Measurements from ENCODE around the gene SLN. TPM values are rescaled to one million over a fixed set of nuclear protein-coding genes. Genes with fewer than 3 reads are reported as not detected.

SLN gene
- total RNA-seq, 1 donor from 2014 or later: not detected

GRCh38 chr11:107683807-107684206 lies 28.0 kb downstream of the SLN start:
- no peak for DNase-seq (ENCODE audit: low spot score)

- no peak for DNase-seq (ENCODE audit: low spot score)
Observed at GRCh38 chr11:107683061-107683460, 28.8 kb downstream of the SLN start.

GRCh38 chr11:107682572-107682971 lies 29.3 kb downstream of the SLN start:
- DNase-seq (ENCODE audit: low spot score): no peak

- DNase-seq (ENCODE audit: low spot score): no peak
Observed at GRCh38 chr11:107682171-107682570, 29.7 kb downstream of the SLN start.

- DNase-seq (ENCODE audit: low spot score): no peak
Observed at GRCh38 chr11:107679255-107680024, 32.4 kb downstream of the SLN start.

DNA sequence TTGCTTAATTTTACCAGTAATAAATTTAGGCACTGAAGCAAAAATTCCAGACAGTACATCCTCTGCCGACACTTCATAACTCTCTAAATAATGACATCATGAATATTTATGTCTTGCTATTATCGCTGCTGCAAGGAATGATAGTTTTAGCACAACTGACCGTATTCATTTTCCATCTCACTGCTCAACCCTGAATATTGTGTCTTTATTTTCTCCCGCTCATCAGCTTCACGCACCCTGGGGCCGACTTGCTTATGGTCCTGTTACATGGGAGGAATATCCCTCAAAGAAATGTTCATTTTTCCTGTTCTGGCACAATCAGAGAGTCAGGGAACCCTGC lies 33.3 kb downstream of the SLN start:
- no peak for DNase-seq (ENCODE audit: low spot score)

- no peak for DNase-seq (ENCODE audit: low spot score)
Observed at GRCh38 chr11:107677924-107678631, 33.8 kb downstream of the SLN start.

GRCh38 chr11:107676336-107677057 lies 35.4 kb downstream of the SLN start:
- DNase-seq (ENCODE audit: low spot score): no peak

DNA sequence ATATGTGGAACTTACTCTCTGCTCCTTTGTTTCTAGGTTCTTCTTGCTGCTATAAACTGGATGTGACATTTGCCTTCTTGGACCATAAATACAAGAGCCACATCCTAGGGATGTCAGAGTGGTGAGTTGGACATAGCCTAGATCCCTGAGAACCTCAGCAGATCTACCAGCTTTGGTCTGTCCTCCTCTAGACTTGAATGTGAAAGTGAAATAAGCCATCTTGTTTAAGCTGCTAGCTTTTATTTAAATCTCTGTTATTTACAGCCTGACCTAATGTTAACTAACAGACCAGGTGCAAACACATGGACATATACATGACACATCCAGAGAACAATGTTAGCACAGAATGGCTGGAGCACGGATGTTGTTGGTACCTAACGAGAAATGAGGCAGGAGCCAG lies 36.0 kb downstream of the SLN start:
- no peak for DNase-seq (ENCODE audit: low spot score)

DNA sequence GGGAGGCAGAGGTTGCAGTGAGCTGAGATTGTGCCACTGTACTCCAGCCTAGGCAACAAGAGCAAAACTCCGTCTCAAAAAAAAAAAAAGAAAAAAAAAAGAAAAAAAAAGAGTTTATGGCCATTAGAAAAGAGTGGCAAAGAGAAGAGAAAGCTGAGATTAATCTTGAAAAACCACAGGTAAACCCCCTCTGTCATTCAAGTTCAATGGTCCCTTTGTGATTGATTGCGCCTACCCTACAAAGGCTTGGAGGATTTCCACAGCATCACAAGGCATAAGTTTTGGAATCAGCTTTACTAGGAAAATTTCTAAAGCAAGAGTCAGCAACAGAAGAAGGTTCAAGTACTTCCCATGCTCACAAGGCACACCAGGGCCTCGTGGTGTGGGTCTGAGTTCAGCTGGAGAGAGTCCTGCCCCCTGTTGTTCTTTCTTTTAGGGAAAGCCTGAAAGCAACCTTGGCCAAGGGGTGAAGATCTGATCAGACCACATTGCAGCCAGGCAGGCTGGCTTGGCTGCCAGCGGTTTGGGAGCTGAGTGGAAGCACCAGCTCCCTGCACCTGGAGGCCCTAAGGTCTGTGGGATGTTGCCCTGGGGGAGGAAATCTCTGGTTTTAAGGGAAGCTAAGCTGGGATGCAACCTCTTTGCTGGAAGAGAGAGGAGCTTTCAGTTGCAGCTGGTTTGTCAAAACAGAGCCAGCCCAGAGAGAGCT lies 41.8 kb downstream of the SLN start:
- DNase-seq (ENCODE audit: low spot score): no peak

- DNase-seq (ENCODE audit: low spot score): no peak
Observed at GRCh38 chr11:107669191-107669740, 42.6 kb downstream of the SLN start.

DNA sequence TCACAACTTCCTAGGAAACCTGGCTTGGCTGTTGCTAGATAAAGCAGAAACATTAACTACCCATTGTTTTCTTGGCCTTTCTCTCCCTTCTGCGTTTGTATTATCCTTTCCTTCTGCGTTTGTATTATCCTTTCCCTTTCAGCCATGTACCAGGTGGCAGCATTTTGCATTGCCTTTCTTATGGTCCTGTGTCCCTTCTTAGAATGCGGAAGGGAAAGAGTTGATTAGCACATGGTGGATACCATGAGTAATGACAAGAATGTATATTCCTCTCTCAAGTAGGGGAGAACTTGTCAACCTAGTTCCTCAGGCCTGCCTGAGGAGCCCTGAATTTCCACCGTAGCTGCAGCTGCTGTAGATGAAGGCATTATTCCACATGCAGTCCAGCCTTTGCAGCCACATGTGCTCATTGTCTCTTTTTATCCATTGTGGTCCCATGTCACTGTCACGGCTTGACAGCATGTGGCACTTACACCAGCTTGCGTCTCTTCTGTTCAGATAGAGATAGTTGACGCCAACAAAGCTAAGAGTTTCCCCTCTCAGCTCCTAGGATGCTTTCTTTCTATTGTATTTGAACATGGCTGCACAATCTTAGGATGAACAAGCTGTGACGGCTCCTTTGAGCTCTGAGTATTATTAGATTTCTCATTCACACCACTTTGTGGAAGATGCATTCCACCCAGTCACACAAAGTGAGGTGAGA lies 44.8 kb downstream of the SLN start:
- DNase-seq (ENCODE audit: low spot score): no peak

- DNase-seq (ENCODE audit: low spot score): no peak
Observed at GRCh38 chr11:107665018-107665417, 46.8 kb downstream of the SLN start.

DNA sequence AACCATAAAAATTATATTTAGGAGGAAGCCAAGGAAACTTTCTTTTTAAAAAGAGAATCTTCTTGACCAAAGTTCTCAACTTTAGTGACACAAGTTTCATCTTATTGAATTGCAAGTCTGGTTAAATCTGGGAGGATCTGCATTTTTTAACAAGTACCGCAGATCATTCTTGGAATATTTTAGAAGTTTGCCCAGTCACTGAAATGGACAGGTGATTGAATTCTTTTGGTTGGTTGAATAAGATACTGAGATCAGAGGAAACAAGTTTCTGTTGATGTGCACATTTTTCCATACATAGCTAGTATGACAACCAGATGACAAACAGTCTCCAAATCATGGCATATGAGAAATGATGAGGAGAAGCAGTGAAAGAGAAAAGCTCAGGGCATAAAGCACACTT lies 50.2 kb downstream of the SLN start:
- DNase-seq (ENCODE audit: low spot score): peak; percentile 14

DNA sequence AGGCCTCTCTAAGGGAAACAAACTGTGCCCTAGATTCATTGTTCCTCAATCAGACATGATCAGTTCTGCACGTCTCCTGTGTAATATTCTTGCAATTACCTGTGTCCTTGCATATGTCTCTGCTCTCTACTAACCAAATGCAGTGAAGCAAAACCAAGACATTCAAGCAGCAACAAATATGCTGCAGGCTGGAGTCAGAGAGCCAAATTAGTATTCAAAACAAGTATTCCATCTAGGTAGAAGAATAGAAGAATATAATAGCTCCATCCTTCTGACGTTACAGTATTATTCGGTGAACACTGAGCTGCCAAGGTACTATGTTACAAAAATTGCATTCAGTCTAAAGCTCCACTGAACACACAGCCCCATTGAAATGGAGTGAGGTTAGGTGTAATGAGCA lies 51.8 kb downstream of the SLN start:
- no peak for DNase-seq (ENCODE audit: low spot score)

- DNase-seq (ENCODE audit: low spot score): no peak
Observed at GRCh38 chr11:107659310-107659709, 52.5 kb downstream of the SLN start.

Other genes with a start within 250 kb of the SLN start
- gene ALKBH8, start 146.3 kb downstream of the SLN start, total RNA-seq (ENCODE audit: insufficient read depth, low replicate concordance): 8.2 TPM
- gene ELMOD1, start 120.9 kb downstream of the SLN start, total RNA-seq (ENCODE audit: insufficient read depth, low replicate concordance): 4.6 TPM
- gene SLC35F2, start 146.7 kb upstream of the SLN start, total RNA-seq (ENCODE audit: insufficient read depth, low replicate concordance): 5.3 TPM
- gene RAB39A, start 216.4 kb upstream of the SLN start, total RNA-seq (ENCODE audit: insufficient read depth, low replicate concordance): 2.2 TPM

Data from umbilical cord (tissue), 2 donors.